HG02943 (cell line): Measurements from ENCODE around the gene NRIP3.

Experiments
- ATAC-seq: cut with Tn5 transposase; IDR thresholded peaks from one replicate; pipeline ENCODE4 v1.9.1; 2021; ENCODE audit warnings: mild to moderate bottlenecking, low read depth, moderate library complexity; ENCODE audit not compliant: unreplicated experiment

Gene NRIP3

GRCh38 chr11:9003573-9004182, at the start of gene NRIP3:
Gene NRIP3, minus strand, starts transcription at chr11:9004001. Its CDS starts 66 bp downstream, at chr11:9003935.
- ATAC-seq, result no peak

- ATAC-seq, result no peak
Observed at GRCh38 chr11:9052316-9052715, 48.5 kb upstream of the NRIP3 start.

GRCh38 chr11:9049959-9050358, 46.2 kb upstream of the NRIP3 start:
- no peak for ATAC-seq

GRCh38 chr11:9047964-9048523, 44.2 kb upstream of the NRIP3 start:
- no peak for ATAC-seq

- ATAC-seq, result no peak
Observed at GRCh38 chr11:9046481-9046880, 42.7 kb upstream of the NRIP3 start.

GRCh38 chr11:9042488-9042887, 38.7 kb upstream of the NRIP3 start:
- ATAC-seq, result no peak

GRCh38 chr11:9041747-9042146, 37.9 kb upstream of the NRIP3 start:
- ATAC-seq, result no peak

- no peak for ATAC-seq
Observed at GRCh38 chr11:9040410-9040809, 36.6 kb upstream of the NRIP3 start.

GRCh38 chr11:9039863-9040262, 36.1 kb upstream of the NRIP3 start:
- ATAC-seq, result no peak

- no peak for ATAC-seq
Observed at GRCh38 chr11:9039198-9039597, 35.4 kb upstream of the NRIP3 start.

- no peak for ATAC-seq
Observed at GRCh38 chr11:9038541-9038940, 34.7 kb upstream of the NRIP3 start.

GRCh38 chr11:9037963-9038362, 34.2 kb upstream of the NRIP3 start:
- no peak for ATAC-seq

GRCh38 chr11:9037046-9037780, 33.4 kb upstream of the NRIP3 start:
- ATAC-seq, result no peak

- no peak for ATAC-seq
Observed at GRCh38 chr11:9030601-9031000, 26.8 kb upstream of the NRIP3 start.

- ATAC-seq, result no peak
Observed at GRCh38 chr11:9029422-9029821, 25.6 kb upstream of the NRIP3 start.

- ATAC-seq, result no peak
Observed at GRCh38 chr11:9028581-9028980, 24.8 kb upstream of the NRIP3 start.

GRCh38 chr11:9025101-9025850, 21.5 kb upstream of the NRIP3 start:
- no peak for ATAC-seq

- no peak for ATAC-seq
Observed at GRCh38 chr11:9022961-9023680, 19.3 kb upstream of the NRIP3 start.

- ATAC-seq, result no peak
Observed at GRCh38 chr11:9020916-9021315, 17.1 kb upstream of the NRIP3 start.

- no peak for ATAC-seq
Observed at GRCh38 chr11:9019861-9020260, 16.1 kb upstream of the NRIP3 start.

GRCh38 chr11:9017773-9018172, 14.0 kb upstream of the NRIP3 start:
- ATAC-seq, result no peak
